Astrocyte of the spinal cord (primary cell): Measurements from ENCODE around the gene CRY2.

Experiments
- DNase-seq: peaks from one replicate; pipeline ENCODE4 v3.0.0; 2011; ENCODE audit warnings: low read depth, low spot score
- H3K4me3 ChIP-seq: 2 replicates; pipeline ENCODE4 v1.5.1; 2011; ENCODE audit warnings: low read depth, mild to moderate bottlenecking, low read length, moderate library complexity
- in situ Hi-C: cut with HindIII; loops from 2 replicates; pipeline ENCODE4 v1.10.0; 2017; ENCODE audit warnings: low sequenced_read_pairs
- TF ChIP-seq, protein P1 (sequence below): IDR thresholded peaks from 2 replicates; pipeline ENCODE4 v1.5.1; 2012; ENCODE audit warnings: low read depth, mild to moderate bottlenecking, low read length, inconsistent platforms

Gene CRY2

DNA sequence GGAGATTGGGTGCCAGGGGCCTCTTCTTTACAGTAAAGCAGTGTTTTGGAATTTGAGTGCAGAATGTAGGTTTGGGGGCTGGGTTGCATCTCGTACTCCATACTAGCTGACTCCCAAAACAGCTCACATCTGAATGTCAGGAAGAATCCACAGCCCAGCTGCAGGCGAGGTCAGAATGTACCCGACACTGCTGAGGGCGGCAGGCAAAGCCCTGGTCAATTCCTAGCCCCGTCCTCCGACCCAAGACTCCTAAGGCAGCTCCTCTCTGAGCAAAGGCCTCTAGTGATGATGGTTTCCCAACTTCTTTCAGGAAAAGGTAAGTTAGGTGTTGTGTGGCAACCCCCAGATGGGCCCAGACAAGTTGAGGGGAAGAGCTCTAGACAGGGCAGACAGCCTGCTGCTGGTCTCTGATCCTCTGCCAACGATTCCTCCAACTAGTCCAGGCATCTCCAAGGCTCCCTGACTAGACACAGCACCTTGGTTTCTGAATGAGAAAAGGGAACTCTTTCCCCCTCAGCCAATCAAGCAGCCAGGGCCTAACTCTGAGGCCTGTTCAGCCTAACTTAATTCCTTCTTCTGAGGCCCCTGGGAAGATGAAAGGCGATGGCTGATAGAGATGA is 83.8 kb downstream of the CRY2 start:
- in situ Hi-C loops = no loop called here
- no peak overlapping the region for H3K4me3 ChIP-seq
- DNase-seq = no peak
- TF ChIP-seq, protein P1, sequence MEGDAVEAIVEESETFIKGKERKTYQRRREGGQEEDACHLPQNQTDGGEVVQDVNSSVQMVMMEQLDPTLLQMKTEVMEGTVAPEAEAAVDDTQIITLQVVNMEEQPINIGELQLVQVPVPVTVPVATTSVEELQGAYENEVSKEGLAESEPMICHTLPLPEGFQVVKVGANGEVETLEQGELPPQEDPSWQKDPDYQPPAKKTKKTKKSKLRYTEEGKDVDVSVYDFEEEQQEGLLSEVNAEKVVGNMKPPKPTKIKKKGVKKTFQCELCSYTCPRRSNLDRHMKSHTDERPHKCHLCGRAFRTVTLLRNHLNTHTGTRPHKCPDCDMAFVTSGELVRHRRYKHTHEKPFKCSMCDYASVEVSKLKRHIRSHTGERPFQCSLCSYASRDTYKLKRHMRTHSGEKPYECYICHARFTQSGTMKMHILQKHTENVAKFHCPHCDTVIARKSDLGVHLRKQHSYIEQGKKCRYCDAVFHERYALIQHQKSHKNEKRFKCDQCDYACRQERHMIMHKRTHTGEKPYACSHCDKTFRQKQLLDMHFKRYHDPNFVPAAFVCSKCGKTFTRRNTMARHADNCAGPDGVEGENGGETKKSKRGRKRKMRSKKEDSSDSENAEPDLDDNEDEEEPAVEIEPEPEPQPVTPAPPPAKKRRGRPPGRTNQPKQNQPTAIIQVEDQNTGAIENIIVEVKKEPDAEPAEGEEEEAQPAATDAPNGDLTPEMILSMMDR = no peak

DNA sequence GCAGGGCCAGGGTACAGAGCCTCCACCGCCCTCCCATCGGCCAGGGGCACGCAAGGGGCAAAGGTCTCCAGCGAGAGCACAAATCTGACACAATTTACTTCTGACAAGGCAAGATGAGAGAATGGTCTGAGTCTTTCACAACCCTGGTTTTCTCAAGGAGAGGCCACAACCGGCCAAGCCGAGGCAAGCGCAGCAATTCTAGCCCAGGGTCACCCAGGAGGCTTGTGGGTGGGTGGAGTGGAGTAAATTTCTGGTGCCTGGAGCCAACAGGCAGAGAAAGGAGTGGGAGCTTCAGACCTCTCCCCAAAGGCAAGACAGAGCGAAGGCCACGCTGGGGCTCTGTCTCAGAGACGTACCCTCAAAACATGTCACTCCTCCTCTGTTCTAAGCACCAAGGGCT is 84.5 kb downstream of the CRY2 start:
- in situ Hi-C loops = no loop called here
- no peak for DNase-seq
- no peak overlapping the region for H3K4me3 ChIP-seq
- TF ChIP-seq, protein P1 = no peak

DNA sequence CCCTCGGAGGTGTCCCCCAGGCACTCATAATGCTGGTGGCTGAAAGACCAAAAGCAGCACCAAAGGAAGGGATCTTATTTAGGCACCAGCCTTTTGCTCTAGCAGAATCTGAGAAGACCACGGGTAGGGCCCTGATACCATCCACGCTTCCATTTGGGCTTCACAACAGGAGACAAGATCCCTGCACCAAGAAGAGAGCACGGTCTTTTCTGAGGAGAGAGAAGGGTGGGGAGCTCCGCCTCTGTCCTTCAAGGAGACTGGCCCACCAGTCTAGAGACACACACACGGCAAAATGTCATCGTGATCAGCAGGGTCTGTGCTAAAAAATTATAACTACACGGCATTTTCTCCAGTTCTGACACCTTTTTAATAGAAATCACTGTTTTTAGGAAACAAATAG is 84.9 kb downstream of the CRY2 start:
- TF ChIP-seq, protein P1 = no peak
- in situ Hi-C loops = no loop called here
- no peak overlapping the region for H3K4me3 ChIP-seq
- DNase-seq = no peak
